Activated CD8-positive, alpha-beta memory T cell treated with anti-CD3 and anti-CD28 coated beads, Interleukin-2, amount 50 U/mL, for 4 hours (primary cell): ENCODE results near the gene LRRC74B.
"Not testable (repeated sequence)": the region's sequence is repeated elsewhere in the genome, so short reads cannot be mapped to it uniquely, and the experiment has no call there.

Experiments
- DNase-seq: peaks from one replicate; pipeline ENCODE4 v3.0.0-alpha.2; 2020

The LRRC74B gene

GRCh38 chr22:21032868-21033688 lies 12.7 kb upstream of the LRRC74B start:
- no peak for DNase-seq

- no peak for DNase-seq
These were observed 11.9 kb upstream of the LRRC74B start for GRCh38 chr22:21033895-21034294.

- no peak for DNase-seq
These were observed 10.8 kb upstream of the LRRC74B start for GRCh38 chr22:21034989-21035388.

GRCh38 chr22:21038405-21038804 lies 7.3 kb upstream of the LRRC74B start:
- DNase-seq = no peak

GRCh38 chr22:21039158-21039557 lies 6.6 kb upstream of the LRRC74B start:
- DNase-seq = not testable (repeated sequence)

- DNase-seq = no peak
These were observed 3.8 kb upstream of the LRRC74B start for GRCh38 chr22:21041937-21042336.

- DNase-seq = no peak
These were observed 2.5 kb upstream of the LRRC74B start for GRCh38 chr22:21042978-21043859.

GRCh38 chr22:21043860-21044535 lies 1.7 kb upstream of the LRRC74B start:
- DNase-seq = no peak

GRCh38 chr22:21044931-21045584 lies 688 bp upstream of the LRRC74B start:
- no peak for DNase-seq

GRCh38 chr22:21047035-21047661 lies 1.4 kb downstream of the LRRC74B start:
- DNase-seq = no peak

GRCh38 chr22:21047730-21048129 lies 2.0 kb downstream of the LRRC74B start:
- no peak for DNase-seq

- DNase-seq = not testable (repeated sequence)
These were observed 2.7 kb downstream of the LRRC74B start for GRCh38 chr22:21048448-21048847.

GRCh38 chr22:21048965-21049364 lies 3.2 kb downstream of the LRRC74B start:
- DNase-seq = not testable (repeated sequence)

- DNase-seq = no peak
These were observed 5.5 kb downstream of the LRRC74B start for GRCh38 chr22:21051145-21051830.

- DNase-seq = no peak
These were observed 6.2 kb downstream of the LRRC74B start for GRCh38 chr22:21051831-21052400.

- DNase-seq = no peak
These were observed 7.1 kb downstream of the LRRC74B start for GRCh38 chr22:21052715-21053459.

- no peak for DNase-seq
These were observed 8.4 kb downstream of the LRRC74B start for GRCh38 chr22:21054046-21054713.

- DNase-seq = no peak
These were observed 9.2 kb downstream of the LRRC74B start for GRCh38 chr22:21054714-21055563.

GRCh38 chr22:21055564-21055834 lies 9.8 kb downstream of the LRRC74B start:
- DNase-seq = no peak
